IMR-90 (cell line): ENCODE measurements around the gene FIBCD1. TPM values are rescaled to one million over a fixed set of nuclear protein-coding genes. Genes with fewer than 3 reads are reported as not detected.

Source experiments
- ATAC-seq: fragments of 200-7000 bp; cut with Tn5 transposase; 2 replicates; pipeline ENCODE4 v1.9.1; 2020; ENCODE audit warnings: low read depth, mild to moderate bottlenecking, moderate library complexity
- BruUV-seq: library from RNA; stranded (reverse); fragments of 400-500 nt; replicated peaks from 2 replicates; lab custom pipeline; 2021; lab: Mats Ljungman, UMichigan
- CTCF ChIA-PET: fragments of 300-600 bp; formaldehyde crosslinking; extraction: SDS; loops from one replicate; lab custom pipeline; 2021; ENCODE audit warnings: antibody characterized with exemption; lab: Yijun Ruan, JAX
- POLR2A ChIA-PET: fragments of 300-600 bp; sonication (Branson Sonifier 250); formaldehyde crosslinking; loops from one replicate; lab custom pipeline; 2022; ENCODE audit warnings: antibody characterized with exemption; ENCODE audit not compliant: unreplicated experiment; lab: Charles Lee
- DNase-seq: peaks from one replicate; pipeline ENCODE4 v3.0.0; 2013
- H2AFZ ChIP-seq: replicated peaks from 2 replicates; pipeline ENCODE3; 2013; ENCODE audit warnings: low read length, mild to moderate bottlenecking; ENCODE audit not compliant: poor library complexity
- H2AK5ac ChIP-seq: 2 replicates; pipeline ENCODE4 v1.6.1; 2013; ENCODE audit warnings: low read depth, low read length, inconsistent platforms
- H2AK9ac ChIP-seq: replicated peaks from 2 replicates; pipeline ENCODE3; 2013; ENCODE audit warnings: mild to moderate bottlenecking, low read depth, low read length, moderate library complexity; ENCODE audit not compliant: poor library complexity
- H2BK120ac ChIP-seq: 2 replicates; pipeline ENCODE4 v1.6.1; 2013; ENCODE audit warnings: low read depth, low read length, inconsistent platforms
- H2BK15ac ChIP-seq: 3 replicates; pipeline ENCODE4 v1.6.1; 2013; ENCODE audit warnings: low read depth, low read length, inconsistent platforms
- H2BK20ac ChIP-seq: 2 replicates; pipeline ENCODE4 v1.6.1; 2013; ENCODE audit warnings: low read depth, mild to moderate bottlenecking, inconsistent platforms, low read length, moderate library complexity
- H2BK5ac ChIP-seq: 2 replicates; pipeline ENCODE4 v1.6.1; 2013; ENCODE audit warnings: mild to moderate bottlenecking, low read depth, low read length, inconsistent platforms; ENCODE audit not compliant: poor library complexity, severe bottlenecking
- H3K14ac ChIP-seq: replicated peaks from 2 replicates; pipeline ENCODE4 v1.6.1; 2013; ENCODE audit warnings: low read depth, low read length, inconsistent platforms
- H3K18ac ChIP-seq: 2 replicates; pipeline ENCODE4 v1.6.1; 2013; ENCODE audit warnings: low read depth, low read length, control low read depth
- H3K23ac ChIP-seq: 2 replicates; pipeline ENCODE4 v1.6.1; 2013; ENCODE audit warnings: low read depth, low read length, inconsistent platforms
- H3K27ac ChIP-seq: 2 replicates; pipeline ENCODE4 v1.5.1; 2013; ENCODE audit warnings: mild to moderate bottlenecking, control low read depth, low read length; ENCODE audit not compliant: insufficient read depth
- H3K27me3 ChIP-seq: 2 replicates; pipeline ENCODE4 v1.6.1; 2013; ENCODE audit warnings: low read length; ENCODE audit not compliant: control insufficient read depth, insufficient read depth
- H3K36me3 ChIP-seq: 2 replicates; pipeline ENCODE4 v1.6.1; 2013; ENCODE audit warnings: low read length, mixed read lengths; ENCODE audit not compliant: control insufficient read depth, insufficient read depth
- H3K4ac ChIP-seq: 2 replicates; pipeline ENCODE4 v1.6.1; 2013; ENCODE audit warnings: low read depth, low read length, inconsistent platforms
- H3K4me1 ChIP-seq: 2 replicates; pipeline ENCODE4 v1.6.1; 2013; ENCODE audit warnings: low read length, mixed read lengths; ENCODE audit not compliant: control insufficient read depth, insufficient read depth
- H3K4me2 ChIP-seq: 2 replicates; pipeline ENCODE4 v1.6.1; 2013; ENCODE audit warnings: low read depth, mild to moderate bottlenecking, control low read depth, low read length, moderate library complexity
- H3K4me3 ChIP-seq: 2 replicates; pipeline ENCODE4 v1.5.1; 2013; ENCODE audit warnings: low read depth, mild to moderate bottlenecking, control low read depth, low read length, moderate library complexity; ENCODE audit not compliant: insufficient read depth
- H3K56ac ChIP-seq: 2 replicates; pipeline ENCODE4 v1.6.1; 2013; ENCODE audit warnings: low read length, inconsistent platforms; ENCODE audit not compliant: insufficient read depth; ENCODE audit errors: extremely low read depth
- H3K79me1 ChIP-seq, 2 experiments: 2 replicates each; pipeline ENCODE4 v1.6.1; 2013; ENCODE audit warnings: low read length in 2 of 2, inconsistent platforms in 1 of 2, low read depth in 1 of 2
- H3K9ac ChIP-seq: 2 replicates; pipeline ENCODE4 v1.6.1; 2013; ENCODE audit warnings: low read depth, low read length, control low read depth
- H3K9me1 ChIP-seq: 2 replicates; pipeline ENCODE4 v1.6.1; 2013; ENCODE audit warnings: low read length, inconsistent platforms; ENCODE audit not compliant: insufficient read depth
- H3K9me3 ChIP-seq: 2 replicates; pipeline ENCODE4 v1.6.1; 2013; ENCODE audit warnings: low read length; ENCODE audit not compliant: control insufficient read depth, insufficient read depth
- H4K20me1 ChIP-seq: 2 replicates; pipeline ENCODE4 v1.6.1; 2013; ENCODE audit warnings: low read length, inconsistent platforms; ENCODE audit not compliant: insufficient read depth
- H4K5ac ChIP-seq: 2 replicates; pipeline ENCODE4 v1.6.1; 2013; ENCODE audit warnings: mild to moderate bottlenecking, low read depth, low read length, control low read depth
- H4K8ac ChIP-seq, 2 experiments: 2 replicates each; pipeline ENCODE4 v1.6.1; 2013; ENCODE audit warnings: low read depth in 2 of 2, low read length in 2 of 2, control low read depth in 1 of 2, inconsistent platforms in 1 of 2
- H4K91ac ChIP-seq: 2 replicates; pipeline ENCODE4 v1.6.1; 2013; ENCODE audit warnings: low read depth, low read length, inconsistent platforms; ENCODE audit not compliant: insufficient read depth
- FOS ChIP-seq: fragments of 150-350 bp; IDR thresholded peaks from 2 replicates; pipeline ENCODE4 v1.6.1; 2016; ENCODE audit warnings: low read depth, low read length
- MAFK ChIP-seq: IDR thresholded peaks from 2 replicates; pipeline ENCODE4 v1.6.1; 2012; ENCODE audit warnings: low read depth, low read length, improper control_type of control experiment
- MAZ ChIP-seq: IDR thresholded peaks from 2 replicates; pipeline ENCODE4 v1.6.1; 2012; ENCODE audit warnings: low read depth, mild to moderate bottlenecking, low read length, improper control_type of control experiment, moderate library complexity, borderline replicate concordance
- MXI1 ChIP-seq: IDR thresholded peaks from 2 replicates; pipeline ENCODE4 v1.6.1; 2012; ENCODE audit warnings: low read depth, mild to moderate bottlenecking, low read length, moderate library complexity, borderline replicate concordance
- NFE2L2 ChIP-seq: fragments of 150-350 bp; IDR thresholded peaks from 2 replicates; pipeline ENCODE4 v1.6.1; 2016; ENCODE audit warnings: low read depth, mild to moderate bottlenecking, low read length
- POLR2A ChIP-seq: IDR thresholded peaks from 2 replicates; pipeline ENCODE4 v1.6.1; 2012; ENCODE audit warnings: mild to moderate bottlenecking, low read depth, low read length
- RAD21 ChIP-seq: IDR thresholded peaks from 2 replicates; pipeline ENCODE4 v1.6.1; 2012; ENCODE audit warnings: low read length, improper control_type of control experiment
- RFX5 ChIP-seq: IDR thresholded peaks from 2 replicates; pipeline ENCODE4 v1.8.0; 2012; ENCODE audit warnings: low read depth, mild to moderate bottlenecking, low read length, moderate library complexity
- WGBS, 2 experiments: methylation state at CpG; one replicate each; pipeline versions ENCODE4 v1.1.5 to v1.1.7; 2013; ENCODE audit warnings: missing lambda C conversion rate in 2 of 2; ENCODE audit not compliant: insufficient read length in 1 of 2; ENCODE audit errors: extremely low coverage in 2 of 2; 5-methylcytosine and 5-hydroxymethylcytosine counted together
- dilution Hi-C: fragments of 300-500 bp; cut with HindIII; formaldehyde crosslinking; loops from one replicate; pipeline ENCODE4 v1.14.3; 2018; ENCODE audit warnings: low sequenced_read_pairs; ENCODE audit not compliant: unreplicated experiment
- in situ Hi-C: fragments of 300-500 bp; cut with MboI; formaldehyde crosslinking; loops from 3 replicates; pipeline ENCODE4 v1.14.3; 2019; ENCODE audit warnings: low sequenced_read_pairs, inconsistent platforms, mixed read lengths
- intact Hi-C: fragments of 100-400 bp; cut with micrococcal nuclease; formaldehyde crosslinking; loops from 2 replicates; pipeline ENCODE4 v1.10.0; 2022
- polyA plus RNA-seq, 3 experiments: library from polyadenylated mRNA; depleted of rRNA; stranded (reverse); fragments of >200 nt; gene quantifications; 2 replicates each; pipeline ENCODE4 v1.2.3, GENCODE V29; 2012; ENCODE audit warnings: low replicate concordance in 1 of 3
- total RNA-seq: library from RNA; depleted of rRNA; stranded (reverse); fragments of >200 nt; gene quantifications from 2 replicates; pipeline ENCODE4 v1.2.3, GENCODE V29; 2012
- TF ChIP-seq, protein P1 (sequence below): fragments of 150-350 bp; IDR thresholded peaks from 2 replicates; pipeline ENCODE4 v1.6.1; 2017; ENCODE audit warnings: mild to moderate bottlenecking, antibody characterized with exemption, low read length, low read depth
- TF ChIP-seq, protein P2 (sequence below): conservative IDR thresholded peaks from 2 replicates; pipeline ENCODE4 v1.5.1; 2012; ENCODE audit warnings: mild to moderate bottlenecking, low read depth, low read length, improper control_type of control experiment
- TF ChIP-seq, protein P3 (sequence below): fragments of 150-350 bp; IDR thresholded peaks from 2 replicates; pipeline ENCODE4 v1.6.1; 2016; ENCODE audit warnings: low read depth, mild to moderate bottlenecking, low read length, moderate library complexity, borderline replicate concordance

Gene FIBCD1
- total and polyA plus RNA-seq, 2 of the 4 experiments (the other 2 are of a cell fraction), result 1.1 to 10.1 TPM

DNA sequence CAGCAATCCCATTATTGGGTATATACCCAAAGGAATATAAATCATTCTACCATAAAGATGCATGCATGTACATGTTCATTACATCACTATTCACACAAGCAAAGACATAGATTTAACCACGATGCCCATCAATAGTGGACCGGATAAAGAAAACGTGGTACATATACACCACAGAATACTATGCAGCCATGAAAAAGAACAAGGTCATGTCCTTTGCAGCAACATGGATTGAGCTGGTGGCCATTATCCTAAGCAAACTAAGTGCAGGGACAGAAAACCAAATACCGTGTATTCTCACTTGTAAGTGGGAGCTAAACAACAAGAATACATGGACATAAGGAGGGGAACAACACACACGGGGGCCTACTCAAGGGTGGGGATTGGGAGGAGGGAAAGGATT, 36.1 kb upstream of the FIBCD1 start:
- no peak overlapping the region for H3K4ac ChIP-seq
- no peak overlapping the region for H3K27ac ChIP-seq
- H4K20me1 ChIP-seq, result no peaks in the 10 kb centered on the region
- H3K18ac ChIP-seq, result no peak overlapping the region
- no peak overlapping the region for H2AK9ac ChIP-seq
- H3K9me1 ChIP-seq, result no peaks in the 10 kb centered on the region
- H3K56ac ChIP-seq, result no peak overlapping the region
- H4K91ac ChIP-seq, result no peak overlapping the region
- ChIA-PET POLR2A (no interaction called here), CTCF (interaction anchor here (0.6 kb wide), 1 partner anchor 291 kb away, joined by 3 read pairs; no protein-coding TSS in a partner anchor)
- H4K5ac ChIP-seq, result no peak overlapping the region
- H3K27me3 ChIP-seq, result peaks cover 59% of the 10 kb centered on the region
- no peak overlapping the region for H2BK5ac ChIP-seq
- no peak overlapping the region for H2AFZ ChIP-seq
- H3K9me3 ChIP-seq, result no peaks in the 10 kb centered on the region
- BruUV-seq, result no TSS peak
- H2AK5ac ChIP-seq, result no peak overlapping the region
- ATAC-seq, result no peak
- H3K4me2 ChIP-seq, result no peak overlapping the region
- intact Hi-C loops (no loop called here), in situ Hi-C loops (no loop called here), dilution Hi-C loops (no loop called here)
- no peak for DNase-seq
- no peak overlapping the region for H2BK20ac ChIP-seq
- no peak overlapping the region for H4K8ac ChIP-seq
- no peak overlapping the region for H3K23ac ChIP-seq
- H3K4me1 ChIP-seq, result no peaks in the 10 kb centered on the region
- TF ChIP-seq RAD21 (no peak), MXI1 (no peak), FOS (no peak), POLR2A (no peak), RFX5 (no peak), MAFK (no peak), NFE2L2 (no peak), MAZ (no peak)
- TF ChIP-seq, protein P1, sequence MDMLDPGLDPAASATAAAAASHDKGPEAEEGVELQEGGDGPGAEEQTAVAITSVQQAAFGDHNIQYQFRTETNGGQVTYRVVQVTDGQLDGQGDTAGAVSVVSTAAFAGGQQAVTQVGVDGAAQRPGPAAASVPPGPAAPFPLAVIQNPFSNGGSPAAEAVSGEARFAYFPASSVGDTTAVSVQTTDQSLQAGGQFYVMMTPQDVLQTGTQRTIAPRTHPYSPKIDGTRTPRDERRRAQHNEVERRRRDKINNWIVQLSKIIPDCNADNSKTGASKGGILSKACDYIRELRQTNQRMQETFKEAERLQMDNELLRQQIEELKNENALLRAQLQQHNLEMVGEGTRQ, result no peak
- TF ChIP-seq, protein P2, sequence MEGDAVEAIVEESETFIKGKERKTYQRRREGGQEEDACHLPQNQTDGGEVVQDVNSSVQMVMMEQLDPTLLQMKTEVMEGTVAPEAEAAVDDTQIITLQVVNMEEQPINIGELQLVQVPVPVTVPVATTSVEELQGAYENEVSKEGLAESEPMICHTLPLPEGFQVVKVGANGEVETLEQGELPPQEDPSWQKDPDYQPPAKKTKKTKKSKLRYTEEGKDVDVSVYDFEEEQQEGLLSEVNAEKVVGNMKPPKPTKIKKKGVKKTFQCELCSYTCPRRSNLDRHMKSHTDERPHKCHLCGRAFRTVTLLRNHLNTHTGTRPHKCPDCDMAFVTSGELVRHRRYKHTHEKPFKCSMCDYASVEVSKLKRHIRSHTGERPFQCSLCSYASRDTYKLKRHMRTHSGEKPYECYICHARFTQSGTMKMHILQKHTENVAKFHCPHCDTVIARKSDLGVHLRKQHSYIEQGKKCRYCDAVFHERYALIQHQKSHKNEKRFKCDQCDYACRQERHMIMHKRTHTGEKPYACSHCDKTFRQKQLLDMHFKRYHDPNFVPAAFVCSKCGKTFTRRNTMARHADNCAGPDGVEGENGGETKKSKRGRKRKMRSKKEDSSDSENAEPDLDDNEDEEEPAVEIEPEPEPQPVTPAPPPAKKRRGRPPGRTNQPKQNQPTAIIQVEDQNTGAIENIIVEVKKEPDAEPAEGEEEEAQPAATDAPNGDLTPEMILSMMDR, result no peak
- TF ChIP-seq, protein P3, sequence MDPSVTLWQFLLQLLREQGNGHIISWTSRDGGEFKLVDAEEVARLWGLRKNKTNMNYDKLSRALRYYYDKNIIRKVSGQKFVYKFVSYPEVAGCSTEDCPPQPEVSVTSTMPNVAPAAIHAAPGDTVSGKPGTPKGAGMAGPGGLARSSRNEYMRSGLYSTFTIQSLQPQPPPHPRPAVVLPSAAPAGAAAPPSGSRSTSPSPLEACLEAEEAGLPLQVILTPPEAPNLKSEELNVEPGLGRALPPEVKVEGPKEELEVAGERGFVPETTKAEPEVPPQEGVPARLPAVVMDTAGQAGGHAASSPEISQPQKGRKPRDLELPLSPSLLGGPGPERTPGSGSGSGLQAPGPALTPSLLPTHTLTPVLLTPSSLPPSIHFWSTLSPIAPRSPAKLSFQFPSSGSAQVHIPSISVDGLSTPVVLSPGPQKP, result no peak
- H3K79me1 ChIP-seq, result no peaks in the 10 kb centered on the region
- WGBS, 2 experiments, result 100% methylated on average over 2 of the region's 5 CpGs; no CpG with 5 or more reads in 1 of the 2 experiments
- no peak overlapping the region for H2BK15ac ChIP-seq
- no peaks in the 10 kb centered on the region for H3K36me3 ChIP-seq
- H3K14ac ChIP-seq, result no peak overlapping the region
- H2BK120ac ChIP-seq, result no peak overlapping the region
- H3K9ac ChIP-seq, result no peak overlapping the region
- no peak overlapping the region for H3K4me3 ChIP-seq
